K562 (cell line): ENCODE results near the gene ZNF865. TPM values are rescaled to one million over a fixed set of nuclear protein-coding genes. Genes with fewer than 3 reads are reported as not detected.

ENCODE experiments used
- ATAC-seq: fragments of 200-7000 bp; cut with Tn5 transposase; 3 replicates; pipeline ENCODE4 v1.9.1; 2020; ENCODE audit warnings: moderate library complexity
- BruUV-seq: library from RNA; stranded (reverse); fragments of 400-500 nt; replicated peaks from 2 replicates; lab custom pipeline; 2021; lab: Mats Ljungman, UMichigan
- CTCF ChIA-PET: fragments of 300-600 bp; formaldehyde crosslinking; extraction: SDS; loops from one replicate; lab custom pipeline; 2021; ENCODE audit warnings: low intra/inter-chr PET ratio; lab: Yijun Ruan, JAX
- POLR2A ChIA-PET: fragments of 300-600, 350-650 bp; sonication (Branson Sonifier 250); formaldehyde crosslinking; extraction: SDS; loops from one replicate; lab custom pipeline; 2021; ENCODE audit warnings: antibody characterized with exemption, inconsistent platforms; lab: Yijun Ruan, JAX
- DNase-seq, 4 experiments: peaks; one replicate each; pipeline versions ENCODE4 v3.0.0 to v3.0.0-alpha.2; 2011 to 2018; ENCODE audit warnings: low spot score in 3 of 4, mixed read lengths in 3 of 4; ENCODE audit errors: extremely low read depth in 1 of 4
- FAIRE-seq: peaks from 2 replicates; lab custom pipeline; 2011; peaks lifted over from hg19 to GRCh38; lab: Jason Lieb, UNC
- H2AFZ ChIP-seq: 2 replicates; pipeline ENCODE4 v1.6.0; 2011; ENCODE audit warnings: low read depth, low read length, control low read depth, inconsistent platforms
- H3K27ac ChIP-seq: fragments of 200-600 bp; 3 replicates; pipeline ENCODE4 v1.8.0; 2011; ENCODE audit warnings: low read depth, mild to moderate bottlenecking, control low read depth, inconsistent platforms, low read length, moderate library complexity, mixed read lengths; ENCODE audit errors: extremely low read depth
- H3K27me3 ChIP-seq, 2 experiments: fragments of 300-600 bp in 1 of 2; 2 replicates in 1 of 2; 3 replicates in 1 of 2; pipeline versions ENCODE4 v1.6.0 to v1.8.0; 2011; ENCODE audit warnings: inconsistent platforms in 2 of 2, low read length in 2 of 2, mild to moderate bottlenecking in 1 of 2, mixed read lengths in 1 of 2, moderate library complexity in 1 of 2; ENCODE audit not compliant: control insufficient read depth in 2 of 2, insufficient read depth in 2 of 2
- H3K36me3 ChIP-seq: fragments of 300-600 bp; 3 replicates; pipeline ENCODE4 v1.8.0; 2011; ENCODE audit warnings: mild to moderate bottlenecking, low read length, inconsistent platforms; ENCODE audit not compliant: control insufficient read depth, insufficient read depth
- H3K4me1 ChIP-seq, 2 experiments: fragments of 200-600 bp in 1 of 2; replicated peaks in 1 of 2; 2 replicates in 1 of 2; 3 replicates in 1 of 2; pipeline versions ENCODE4 v1.5.1 to v1.8.0; 2011; ENCODE audit warnings: inconsistent platforms in 2 of 2, low read length in 2 of 2, mild to moderate bottlenecking in 1 of 2, mixed read lengths in 1 of 2, moderate library complexity in 1 of 2; ENCODE audit not compliant: control insufficient read depth in 2 of 2, insufficient read depth in 2 of 2
- H3K4me2 ChIP-seq: 2 replicates; pipeline ENCODE4 v1.6.1; 2011; ENCODE audit warnings: low read length, control low read depth, inconsistent platforms, mixed read lengths; ENCODE audit not compliant: insufficient read depth
- H3K4me3 ChIP-seq: fragments of 200-600 bp; sonication (generic), shearing (Covaris generic); 2 replicates; pipeline ENCODE4 v1.5.1; 2016; ENCODE audit warnings: control low read depth, inconsistent platforms
- H3K79me2 ChIP-seq: fragments of 200-600 bp; 3 replicates; pipeline ENCODE4 v1.8.0; 2011; ENCODE audit warnings: low read length, inconsistent platforms; ENCODE audit not compliant: control insufficient read depth, insufficient read depth
- H3K9ac ChIP-seq, 2 experiments: 2 replicates each; pipeline versions ENCODE4 v1.6.0 to v1.6.1; 2011; ENCODE audit warnings: low read depth in 2 of 2, low read length in 2 of 2, control low read depth in 1 of 2, inconsistent platforms in 1 of 2, mild to moderate bottlenecking in 1 of 2, mixed read lengths in 1 of 2; ENCODE audit not compliant: insufficient read depth in 1 of 2
- H3K9me1 ChIP-seq: one replicate; pipeline ENCODE4 v1.6.0; 2011; ENCODE audit warnings: inconsistent platforms, mild to moderate bottlenecking, low read length, moderate library complexity; ENCODE audit not compliant: control insufficient read depth, insufficient read depth
- H3K9me3 ChIP-seq: replicated peaks from 2 replicates; pipeline ENCODE4 v1.5.1; 2011; ENCODE audit warnings: low read depth, low read length, inconsistent platforms; ENCODE audit not compliant: control insufficient read depth, insufficient read depth
- H4K20me1 ChIP-seq: replicated peaks from 2 replicates; pipeline ENCODE4 v1.6.1; 2011; ENCODE audit warnings: low read length, inconsistent platforms, mixed read lengths; ENCODE audit not compliant: control insufficient read depth, insufficient read depth
- BRD9 ChIP-seq: fragments of 450-650 bp; IDR thresholded peaks from 2 replicates; pipeline ENCODE4 v1.6.1; 2018; ENCODE audit warnings: low read depth; ENCODE audit not compliant: partially characterized antibody
- CC2D1A ChIP-seq: fragments of 450-650 bp; IDR thresholded peaks from 2 replicates; pipeline ENCODE4 v1.6.1; 2017; ENCODE audit warnings: mild to moderate bottlenecking
- FOXJ3 ChIP-seq: sonication (generic); formaldehyde crosslinking; IDR thresholded peaks from 2 replicates; pipeline ENCODE4 v1.4.0; 2020; ENCODE audit warnings: mild to moderate bottlenecking, missing genetic modification reagents
- JUN ChIP-seq, 2 experiments: sonication (generic) in 1 of 2; formaldehyde crosslinking in 1 of 2; IDR thresholded peaks; 2 replicates each; pipeline versions ENCODE4 v1.6.1 to v1.8.0; 2012 to 2022; ENCODE audit warnings: borderline replicate concordance in 2 of 2, mild to moderate bottlenecking in 2 of 2, improper control_type of control experiment in 1 of 2, low read depth in 1 of 2, low read length in 1 of 2, missing genetic modification reagents in 1 of 2
- NCOA6 ChIP-seq: fragments of 450-650 bp; IDR thresholded peaks from 2 replicates; pipeline ENCODE4 v1.6.1; 2017; ENCODE audit warnings: mild to moderate bottlenecking
- SAFB2 ChIP-seq: fragments of 200-400 bp; formaldehyde crosslinking; IDR thresholded peaks from 2 replicates; pipeline ENCODE4 v1.6.1; 2018; ENCODE audit warnings: borderline replicate concordance, low read length, low read depth, moderate library complexity; ENCODE audit not compliant: severe bottlenecking
- WGBS: fragments of 100-300 bp; shearing (Covaris generic); methylation state at CpG from one replicate; pipeline ENCODE4 v1.1.6; 2016; ENCODE audit warnings: low coverage, mixed read lengths; ENCODE audit not compliant: insufficient coverage; ENCODE audit errors: missing lambda C conversion rate; 5-methylcytosine and 5-hydroxymethylcytosine counted together
- in situ Hi-C: fragments of 300-500 bp; cut with MboI; formaldehyde crosslinking; loops from 4 replicates; pipeline ENCODE4 v1.15.0; 2018; ENCODE audit warnings: inconsistent platforms, mixed read lengths
- intact Hi-C: fragments of 100-400 bp; cut with micrococcal nuclease; formaldehyde crosslinking; loops from 2 replicates; pipeline ENCODE4 v1.14.2; 2022
- polyA plus RNA-seq, 8 experiments: library from polyadenylated mRNA; depleted of rRNA in 4 of 8; stranded (reverse) in 5 of 8; unstranded in 3 of 8; fragments of >200 nt; fragmentation: Nextera tagmentation in 2 of 8; fragmentation: Illumina TruSeq in 1 of 8; extraction: Ambion mirVana in 2 of 8; extraction: Trizol in 1 of 8; gene quantifications; 2 replicates each; pipeline versions ENCODE4 v1.2.1 to v1.2.3, GENCODE V29; 2011 to 2014; ENCODE audit warnings: inconsistent platforms in 1 of 8, missing spikeins in 1 of 8
- total RNA-seq, 7 experiments: library from RNA; depleted of rRNA in 6 of 7; stranded (reverse); fragments of >200 nt in 6 of 7; fragmentation: Illumina TruSeq in 2 of 7; extraction: Trizol in 2 of 7; gene quantifications; 2 replicates each; pipeline versions ENCODE4 v1.2.1 to v1.2.3, GENCODE V29; 2011 to 2021; ENCODE audit warnings: low replicate concordance in 1 of 7
- TF ChIP-seq, protein P1 (sequence below): IDR thresholded peaks from 2 replicates; pipeline ENCODE4 v1.6.1; 2014; ENCODE audit warnings: antibody characterized with exemption
- TF ChIP-seq, protein P2 (sequence below): sonication (generic); formaldehyde crosslinking; IDR thresholded peaks from 2 replicates; pipeline ENCODE4 v1.8.0; 2023; ENCODE audit warnings: mild to moderate bottlenecking, missing genetic modification reagents
- TF ChIP-seq, protein P3 (sequence below): IDR thresholded peaks from 2 replicates; pipeline ENCODE4 v1.6.1; 2016; ENCODE audit warnings: missing genetic modification characterization, missing compliant biosample characterization
- TF ChIP-seq, protein P4 (sequence below): fragments of 250-450 bp; sonication (Bioruptor Pico); IDR thresholded peaks from 2 replicates; pipeline ENCODE4 v1.4.0; 2020; ENCODE audit warnings: mild to moderate bottlenecking, moderate library complexity

The ZNF865 gene
- total and polyA plus RNA-seq, 9 of the 15 experiments (the other 6 are each of a cell fraction or from before 2014, with no cell fraction given) = 0.40 to 18.8 (median 1.6) TPM; not detected in 2

DNA sequence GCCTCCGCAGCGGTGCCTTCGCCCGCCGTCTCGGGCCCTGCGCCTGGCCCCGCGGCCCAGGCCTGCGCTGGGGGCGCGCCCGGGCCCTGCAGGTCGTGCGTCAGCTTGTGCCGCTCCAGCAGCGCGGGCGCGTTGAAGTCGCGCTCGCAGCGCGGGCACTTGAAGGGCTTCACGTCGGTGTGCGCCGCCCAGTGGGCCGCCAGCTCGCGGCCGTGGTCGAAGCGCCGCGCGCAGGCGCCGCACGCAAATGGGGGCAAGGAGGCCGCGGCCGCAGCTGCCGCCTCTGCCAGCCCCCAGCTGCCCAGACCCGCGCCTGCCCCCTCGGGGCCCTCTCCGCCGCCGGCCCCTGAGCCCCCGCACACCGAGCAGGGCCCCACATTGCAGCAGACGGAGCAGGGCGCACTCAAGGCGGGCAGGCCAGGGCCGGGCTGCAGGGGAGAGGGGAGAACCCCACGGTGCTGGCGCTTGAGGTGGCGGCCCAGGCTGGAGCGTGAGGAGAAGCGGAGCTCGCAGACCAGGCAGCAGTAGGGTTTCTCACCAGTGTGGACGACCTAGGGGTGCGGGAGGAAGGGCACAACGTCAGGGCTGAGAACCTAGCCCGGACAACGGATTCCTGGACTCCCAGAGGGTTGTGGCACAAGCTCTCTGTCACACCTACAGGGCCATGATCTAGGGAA, 12.2 kb upstream of the ZNF865 start:
- in situ Hi-C loops = no loop called here
- Histone ChIP-seq H3K4me2 (no peak overlapping the region), H3K79me2 (peaks cover 1% of the 10 kb centered on the region; the same call in 1 of the 3 replicates), H4K20me1 (no peaks in the 10 kb centered on the region), H3K9me1 (no peaks in the 10 kb centered on the region), H3K4me1 (peaks cover 6 to 28% of the 10 kb centered on the region in 2 experiments; a peak in 3 of 5 replicates), H3K27me3 (no peaks in the 10 kb centered on the region), H3K36me3 (peaks cover 39% of the 10 kb centered on the region; the same call in 2 of the 3 replicates), H3K9ac (no peak overlapping the region), H3K27ac (no peak overlapping the region), H3K4me3 (no peak overlapping the region), H2AFZ (no peak overlapping the region), H3K9me3 (peaks cover 3% of the 10 kb centered on the region; the same call in 1 of the 2 replicates)
- ChIA-PET POLR2A (no interaction called here), CTCF (no interaction called here)
- ATAC-seq (no peak), FAIRE-seq (no peak), DNase-seq (no peak)
- intact Hi-C loops = no loop called here
- BruUV-seq = no TSS peak
- WGBS = 94% methylated on average over 22 of the region's 68 CpGs
- TF ChIP-seq CC2D1A (no peak), NCOA6 (no peak), SAFB2 (no peak), BRD9 (no peak), JUN (IDR thresholded peaks at IDR 0.05; ENCODE audit: borderline replicate concordance, low read depth, low read length) (no peak), JUN (CRISPR knock-in tag; IDR thresholded peaks at IDR 0.05; ENCODE audit: borderline replicate concordance) (no peak), FOXJ3 (CRISPR knock-in tag) (no peak)
- TF ChIP-seq, protein P1, sequence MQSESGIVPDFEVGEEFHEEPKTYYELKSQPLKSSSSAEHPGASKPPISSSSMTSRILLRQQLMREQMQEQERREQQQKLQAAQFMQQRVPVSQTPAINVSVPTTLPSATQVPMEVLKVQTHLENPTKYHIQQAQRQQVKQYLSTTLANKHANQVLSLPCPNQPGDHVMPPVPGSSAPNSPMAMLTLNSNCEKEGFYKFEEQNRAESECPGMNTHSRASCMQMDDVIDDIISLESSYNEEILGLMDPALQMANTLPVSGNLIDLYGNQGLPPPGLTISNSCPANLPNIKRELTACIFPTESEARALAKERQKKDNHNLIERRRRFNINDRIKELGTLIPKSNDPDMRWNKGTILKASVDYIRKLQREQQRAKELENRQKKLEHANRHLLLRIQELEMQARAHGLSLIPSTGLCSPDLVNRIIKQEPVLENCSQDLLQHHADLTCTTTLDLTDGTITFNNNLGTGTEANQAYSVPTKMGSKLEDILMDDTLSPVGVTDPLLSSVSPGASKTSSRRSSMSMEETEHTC = no peak
- TF ChIP-seq, protein P2, sequence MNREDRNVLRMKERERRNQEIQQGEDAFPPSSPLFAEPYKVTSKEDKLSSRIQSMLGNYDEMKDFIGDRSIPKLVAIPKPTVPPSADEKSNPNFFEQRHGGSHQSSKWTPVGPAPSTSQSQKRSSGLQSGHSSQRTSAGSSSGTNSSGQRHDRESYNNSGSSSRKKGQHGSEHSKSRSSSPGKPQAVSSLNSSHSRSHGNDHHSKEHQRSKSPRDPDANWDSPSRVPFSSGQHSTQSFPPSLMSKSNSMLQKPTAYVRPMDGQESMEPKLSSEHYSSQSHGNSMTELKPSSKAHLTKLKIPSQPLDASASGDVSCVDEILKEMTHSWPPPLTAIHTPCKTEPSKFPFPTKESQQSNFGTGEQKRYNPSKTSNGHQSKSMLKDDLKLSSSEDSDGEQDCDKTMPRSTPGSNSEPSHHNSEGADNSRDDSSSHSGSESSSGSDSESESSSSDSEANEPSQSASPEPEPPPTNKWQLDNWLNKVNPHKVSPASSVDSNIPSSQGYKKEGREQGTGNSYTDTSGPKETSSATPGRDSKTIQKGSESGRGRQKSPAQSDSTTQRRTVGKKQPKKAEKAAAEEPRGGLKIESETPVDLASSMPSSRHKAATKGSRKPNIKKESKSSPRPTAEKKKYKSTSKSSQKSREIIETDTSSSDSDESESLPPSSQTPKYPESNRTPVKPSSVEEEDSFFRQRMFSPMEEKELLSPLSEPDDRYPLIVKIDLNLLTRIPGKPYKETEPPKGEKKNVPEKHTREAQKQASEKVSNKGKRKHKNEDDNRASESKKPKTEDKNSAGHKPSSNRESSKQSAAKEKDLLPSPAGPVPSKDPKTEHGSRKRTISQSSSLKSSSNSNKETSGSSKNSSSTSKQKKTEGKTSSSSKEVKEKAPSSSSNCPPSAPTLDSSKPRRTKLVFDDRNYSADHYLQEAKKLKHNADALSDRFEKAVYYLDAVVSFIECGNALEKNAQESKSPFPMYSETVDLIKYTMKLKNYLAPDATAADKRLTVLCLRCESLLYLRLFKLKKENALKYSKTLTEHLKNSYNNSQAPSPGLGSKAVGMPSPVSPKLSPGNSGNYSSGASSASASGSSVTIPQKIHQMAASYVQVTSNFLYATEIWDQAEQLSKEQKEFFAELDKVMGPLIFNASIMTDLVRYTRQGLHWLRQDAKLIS (CRISPR knock-in tag) = no peak
- TF ChIP-seq, protein P3, sequence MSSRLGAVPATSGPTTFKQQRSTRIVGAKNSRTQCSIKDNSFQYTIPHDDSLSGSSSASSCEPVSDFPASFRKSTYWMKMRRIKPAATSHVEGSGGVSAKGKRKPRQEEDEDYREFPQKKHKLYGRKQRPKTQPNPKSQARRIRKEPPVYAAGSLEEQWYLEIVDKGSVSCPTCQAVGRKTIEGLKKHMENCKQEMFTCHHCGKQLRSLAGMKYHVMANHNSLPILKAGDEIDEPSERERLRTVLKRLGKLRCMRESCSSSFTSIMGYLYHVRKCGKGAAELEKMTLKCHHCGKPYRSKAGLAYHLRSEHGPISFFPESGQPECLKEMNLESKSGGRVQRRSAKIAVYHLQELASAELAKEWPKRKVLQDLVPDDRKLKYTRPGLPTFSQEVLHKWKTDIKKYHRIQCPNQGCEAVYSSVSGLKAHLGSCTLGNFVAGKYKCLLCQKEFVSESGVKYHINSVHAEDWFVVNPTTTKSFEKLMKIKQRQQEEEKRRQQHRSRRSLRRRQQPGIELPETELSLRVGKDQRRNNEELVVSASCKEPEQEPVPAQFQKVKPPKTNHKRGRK (tag) = no peak
- TF ChIP-seq, protein P4, sequence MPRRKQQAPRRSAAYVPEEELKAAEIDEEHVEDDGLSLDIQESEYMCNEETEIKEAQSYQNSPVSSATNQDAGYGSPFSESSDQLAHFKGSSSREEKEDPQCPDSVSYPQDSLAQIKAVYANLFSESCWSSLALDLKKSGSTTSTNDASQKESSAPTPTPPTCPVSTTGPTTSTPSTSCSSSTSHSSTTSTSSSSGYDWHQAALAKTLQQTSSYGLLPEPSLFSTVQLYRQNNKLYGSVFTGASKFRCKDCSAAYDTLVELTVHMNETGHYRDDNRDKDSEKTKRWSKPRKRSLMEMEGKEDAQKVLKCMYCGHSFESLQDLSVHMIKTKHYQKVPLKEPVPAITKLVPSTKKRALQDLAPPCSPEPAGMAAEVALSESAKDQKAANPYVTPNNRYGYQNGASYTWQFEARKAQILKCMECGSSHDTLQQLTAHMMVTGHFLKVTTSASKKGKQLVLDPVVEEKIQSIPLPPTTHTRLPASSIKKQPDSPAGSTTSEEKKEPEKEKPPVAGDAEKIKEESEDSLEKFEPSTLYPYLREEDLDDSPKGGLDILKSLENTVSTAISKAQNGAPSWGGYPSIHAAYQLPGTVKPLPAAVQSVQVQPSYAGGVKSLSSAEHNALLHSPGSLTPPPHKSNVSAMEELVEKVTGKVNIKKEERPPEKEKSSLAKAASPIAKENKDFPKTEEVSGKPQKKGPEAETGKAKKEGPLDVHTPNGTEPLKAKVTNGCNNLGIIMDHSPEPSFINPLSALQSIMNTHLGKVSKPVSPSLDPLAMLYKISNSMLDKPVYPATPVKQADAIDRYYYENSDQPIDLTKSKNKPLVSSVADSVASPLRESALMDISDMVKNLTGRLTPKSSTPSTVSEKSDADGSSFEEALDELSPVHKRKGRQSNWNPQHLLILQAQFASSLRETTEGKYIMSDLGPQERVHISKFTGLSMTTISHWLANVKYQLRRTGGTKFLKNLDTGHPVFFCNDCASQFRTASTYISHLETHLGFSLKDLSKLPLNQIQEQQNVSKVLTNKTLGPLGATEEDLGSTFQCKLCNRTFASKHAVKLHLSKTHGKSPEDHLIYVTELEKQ (CRISPR knock-in tag) = no peak
